Nephron progenitor cell (in vitro differentiated cells): Measurements from ENCODE around the gene AMDHD2.
A peak's percentile ranks its signal among the peaks of the same experiment; 100 is the strongest.
"Not testable (repeated sequence)": the region's sequence is repeated elsewhere in the genome, so short reads cannot be mapped to it uniquely, and the experiment has no call there.

ENCODE experiments used
- DNase-seq: peaks from one replicate; pipeline ENCODE4 v3.0.0; 2021
- H3K27ac Mint-ChIP-seq: 2 replicates; pipeline ENCODE4 v1.8.0; 2021; ENCODE audit warnings: mild to moderate bottlenecking, moderate library complexity, mixed read lengths
- H3K27me3 Mint-ChIP-seq: 2 replicates; pipeline ENCODE4 v1.8.0; 2021; ENCODE audit warnings: mild to moderate bottlenecking, low read depth, mixed read lengths; ENCODE audit not compliant: poor library complexity
- H3K36me3 Mint-ChIP-seq: 2 replicates; pipeline ENCODE4 v1.8.0; 2021; ENCODE audit warnings: low read depth, mixed read lengths
- H3K4me1 Mint-ChIP-seq: 2 replicates; pipeline ENCODE4 v1.8.0; 2021; ENCODE audit warnings: mixed read lengths
- H3K4me3 Mint-ChIP-seq: 2 replicates; pipeline ENCODE4 v1.8.0; 2021; ENCODE audit warnings: mild to moderate bottlenecking, moderate library complexity, mixed read lengths
- H3K9me3 Mint-ChIP-seq: 2 replicates; pipeline ENCODE4 v1.8.0; 2021; ENCODE audit warnings: mild to moderate bottlenecking, moderate library complexity, mixed read lengths
- CTCF ChIP-seq: fragments of 200-600 bp; sonication (generic); IDR thresholded peaks from 2 replicates; pipeline ENCODE4 v1.5.0; 2021; ENCODE audit warnings: antibody characterized with exemption

The AMDHD2 gene

GRCh38 chr16:2476345-2476720, 43.8 kb upstream of the AMDHD2 start:
- H3K27me3 Mint-ChIP-seq: peaks cover 26% of the 10 kb centered on the region
- H3K4me3 Mint-ChIP-seq: peak overlapping the region; percentile 76
- peaks cover 21% of the 10 kb centered on the region for H3K4me1 Mint-ChIP-seq
- H3K27ac Mint-ChIP-seq: no peak overlapping the region
- no peak for TF ChIP-seq CTCF
- H3K9me3 Mint-ChIP-seq: no peaks in the 10 kb centered on the region
- no peak for DNase-seq
- H3K36me3 Mint-ChIP-seq: no peaks in the 10 kb centered on the region

- no peak for TF ChIP-seq CTCF
- Mint-ChIP-seq H3K36me3 (no peaks in the 10 kb centered on the region), H3K9me3 (no peaks in the 10 kb centered on the region), H3K4me3 (peak overlapping the region; percentile 76), H3K27ac (no peak overlapping the region), H3K27me3 (peaks cover 26% of the 10 kb centered on the region), H3K4me1 (peaks cover 21% of the 10 kb centered on the region)
- DNase-seq: no peak
Measured at GRCh38 chr16:2476741-2477140, 43.4 kb upstream of the AMDHD2 start.

GRCh38 chr16:2477327-2477726, 42.8 kb upstream of the AMDHD2 start:
- no peak overlapping the region for H3K27ac Mint-ChIP-seq
- H3K4me3 Mint-ChIP-seq: no peak overlapping the region

GRCh38 chr16:2478279-2478678, 41.9 kb upstream of the AMDHD2 start:
- no peak for DNase-seq

More at GRCh38 chr16:2477327-2477726, 42.8 kb upstream of the AMDHD2 start:
- H3K36me3 Mint-ChIP-seq: no peaks in the 10 kb centered on the region
- no peak for DNase-seq
- peaks cover 26% of the 10 kb centered on the region for H3K4me1 Mint-ChIP-seq
- no peaks in the 10 kb centered on the region for H3K9me3 Mint-ChIP-seq
- H3K27me3 Mint-ChIP-seq: peaks cover 26% of the 10 kb centered on the region
- TF ChIP-seq CTCF: no peak

GRCh38 chr16:2479996-2480395, 40.2 kb upstream of the AMDHD2 start:
- DNase-seq, H3K4me3 Mint-ChIP-seq: not testable (repeated sequence)

More at GRCh38 chr16:2478279-2478678, 41.9 kb upstream of the AMDHD2 start:
- Mint-ChIP-seq H3K4me1 (peaks cover 30% of the 10 kb centered on the region), H3K36me3 (no peaks in the 10 kb centered on the region), H3K9me3 (no peaks in the 10 kb centered on the region), H3K27me3 (peaks cover 26% of the 10 kb centered on the region), H3K4me3 (no peak overlapping the region), H3K27ac (no peak overlapping the region)
- no peak for TF ChIP-seq CTCF

GRCh38 chr16:2480948-2481347, 39.2 kb upstream of the AMDHD2 start:
- DNase-seq: no peak
- peak overlapping the region; percentile 75 for H3K27ac Mint-ChIP-seq
- peaks cover 23% of the 10 kb centered on the region for H3K27me3 Mint-ChIP-seq
- H3K4me1 Mint-ChIP-seq: peaks cover 49% of the 10 kb centered on the region
- H3K9me3 Mint-ChIP-seq: no peaks in the 10 kb centered on the region
- no peaks in the 10 kb centered on the region for H3K36me3 Mint-ChIP-seq
- no peak for TF ChIP-seq CTCF
- no peak overlapping the region for H3K4me3 Mint-ChIP-seq

More at GRCh38 chr16:2479996-2480395, 40.2 kb upstream of the AMDHD2 start:
- H3K27me3 Mint-ChIP-seq: peaks cover 26% of the 10 kb centered on the region
- H3K36me3 Mint-ChIP-seq, H3K9me3 Mint-ChIP-seq: not testable (repeated sequence)
- peaks cover 45% of the 10 kb centered on the region for H3K4me1 Mint-ChIP-seq
- H3K27ac Mint-ChIP-seq: peak overlapping the region; percentile 48
